GM19351 (cell line): ENCODE results near the gene C9orf72.

Source experiments
- ATAC-seq: cut with Tn5 transposase; IDR thresholded peaks from one replicate; pipeline ENCODE4 v1.9.1; 2021; ENCODE audit warnings: mild to moderate bottlenecking, moderate library complexity; ENCODE audit not compliant: unreplicated experiment

C9orf72 gene

GRCh38 chr9:27582794-27583193 is 9.5 kb upstream of the C9orf72 start:
- no peak for ATAC-seq

GRCh38 chr9:27581826-27582225 is 8.5 kb upstream of the C9orf72 start:
- no peak for ATAC-seq

DNA sequence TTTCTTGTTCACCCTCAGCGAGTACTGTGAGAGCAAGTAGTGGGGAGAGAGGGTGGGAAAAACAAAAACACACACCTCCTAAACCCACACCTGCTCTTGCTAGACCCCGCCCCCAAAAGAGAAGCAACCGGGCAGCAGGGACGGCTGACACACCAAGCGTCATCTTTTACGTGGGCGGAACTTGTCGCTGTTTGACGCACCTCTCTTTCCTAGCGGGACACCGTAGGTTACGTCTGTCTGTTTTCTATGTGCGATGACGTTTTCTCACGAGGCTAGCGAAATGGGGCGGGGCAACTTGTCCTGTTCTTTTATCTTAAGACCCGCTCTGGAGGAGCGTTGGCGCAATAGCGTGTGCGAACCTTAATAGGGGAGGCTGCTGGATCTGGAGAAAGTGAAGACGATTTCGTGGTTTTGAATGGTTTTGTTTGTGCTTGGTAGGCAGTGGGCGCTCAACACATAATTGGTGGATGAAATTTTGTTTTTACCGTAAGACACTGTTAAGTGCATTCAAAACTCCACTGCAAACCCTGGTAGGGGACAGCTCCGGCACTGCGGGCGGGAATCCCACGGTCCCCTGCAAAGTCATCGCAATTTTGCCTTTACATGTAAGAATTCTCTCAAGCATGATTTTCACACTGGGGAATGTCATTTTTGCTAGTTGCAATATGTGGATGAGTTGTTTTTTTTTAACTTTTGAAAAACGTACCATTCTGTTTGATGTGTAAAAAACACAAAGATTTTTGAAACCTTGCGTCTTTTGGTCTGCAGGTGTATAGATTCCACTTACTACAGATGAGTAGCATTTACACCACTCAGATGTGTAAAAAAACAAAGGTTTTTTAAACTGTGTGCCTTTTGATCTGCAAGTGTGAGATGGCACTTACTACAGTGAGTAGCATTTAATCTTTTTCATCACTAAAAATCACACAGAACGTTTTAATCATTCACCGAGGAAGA is 631 bp upstream of the C9orf72 start:
- ATAC-seq = peak; percentile 76

DNA sequence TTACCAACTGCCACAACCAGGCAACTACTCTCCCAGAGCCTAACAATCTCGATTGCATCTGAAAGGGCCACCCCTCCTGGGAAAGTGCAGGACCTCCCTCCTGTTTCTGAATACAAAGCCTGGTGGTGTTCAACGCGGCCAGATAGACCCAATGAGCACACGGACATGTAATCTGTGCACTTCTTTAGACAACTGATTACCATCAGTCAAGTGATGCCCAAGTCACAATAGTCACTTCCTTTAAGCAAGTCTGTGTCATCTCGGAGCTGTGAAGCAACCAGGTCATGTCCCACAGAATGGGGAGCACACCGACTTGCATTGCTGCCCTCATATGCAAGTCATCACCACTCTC is 739 bp downstream of the C9orf72 start:
- ATAC-seq = peak; percentile 45

DNA sequence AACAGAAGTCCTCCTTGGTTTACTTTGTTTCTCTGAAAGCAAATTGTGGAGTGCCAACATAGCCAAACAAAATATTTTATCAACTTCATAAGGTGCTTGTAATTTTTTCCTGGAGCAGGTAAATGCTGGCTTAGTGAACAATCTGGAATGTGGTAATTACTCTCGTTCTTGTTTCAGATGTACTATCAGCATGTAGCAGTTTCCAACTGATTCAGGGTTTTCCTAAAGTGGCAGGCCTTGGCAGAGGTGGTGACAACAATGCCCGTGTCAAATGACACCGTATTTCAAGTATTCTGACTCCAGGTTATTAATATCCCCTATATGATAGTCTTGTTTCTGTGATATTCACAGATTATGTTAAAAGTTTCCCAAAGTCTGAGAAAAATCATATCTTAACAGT is 1.2 kb downstream of the C9orf72 start:
- no peak for ATAC-seq

GRCh38 chr9:27571011-27571410 is 2.3 kb downstream of the C9orf72 start:
- no peak for ATAC-seq

DNA sequence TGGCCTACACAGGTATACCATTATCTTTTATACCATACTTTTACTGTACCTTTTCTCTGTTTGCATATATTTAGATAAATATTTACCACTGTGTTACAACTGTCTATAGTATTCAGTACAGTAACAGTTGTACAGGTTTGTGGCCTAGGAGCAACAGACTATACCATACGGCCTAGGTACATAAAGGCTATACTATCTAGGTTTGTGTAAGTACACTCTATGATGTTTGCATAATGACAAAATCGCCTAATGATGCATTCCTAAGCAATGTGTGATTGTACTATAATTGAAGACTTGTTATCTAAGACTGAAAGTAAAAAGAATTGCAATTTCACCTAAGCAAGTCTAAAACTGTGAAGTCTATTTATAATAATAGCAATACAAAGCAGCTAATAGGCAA is 3.9 kb downstream of the C9orf72 start:
- no peak for ATAC-seq

DNA sequence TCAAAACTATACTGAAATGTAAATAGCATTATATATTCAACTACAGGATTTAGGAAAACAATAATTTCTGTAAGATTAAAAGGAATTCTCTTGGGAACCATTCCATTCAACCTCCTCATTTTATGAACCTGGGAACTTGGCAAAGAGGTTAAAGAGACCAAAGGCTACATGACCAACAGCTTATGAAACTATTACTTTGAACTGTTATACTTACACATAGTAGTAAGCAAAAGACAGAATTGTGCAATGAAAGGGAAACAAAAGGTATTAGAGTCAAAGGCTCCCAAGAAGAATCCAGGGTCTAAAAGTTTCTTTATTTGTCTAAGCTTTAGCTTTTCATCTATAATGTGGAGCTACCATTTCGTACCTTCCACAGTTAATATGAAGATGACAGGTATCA is 7.2 kb downstream of the C9orf72 start:
- no peak for ATAC-seq

DNA sequence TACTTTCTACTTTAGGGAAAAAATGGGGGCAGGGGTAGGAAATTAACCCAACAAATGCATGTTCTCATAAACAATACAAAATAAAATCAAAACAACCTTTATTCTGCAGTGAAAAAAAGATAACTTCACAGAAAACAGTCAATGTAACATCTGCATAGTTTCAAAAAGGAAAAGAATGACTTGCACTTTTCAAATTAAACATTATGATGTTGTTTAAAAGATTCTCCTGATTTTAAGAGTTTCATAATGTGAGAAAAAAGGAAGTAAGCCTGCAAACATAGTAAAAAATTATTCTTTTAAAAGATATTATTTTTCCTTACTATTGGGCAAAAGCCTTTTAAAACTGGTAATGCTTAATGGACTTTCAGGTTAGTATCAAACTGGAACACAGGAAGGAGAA is 7.6 kb downstream of the C9orf72 start:
- no peak for ATAC-seq

DNA sequence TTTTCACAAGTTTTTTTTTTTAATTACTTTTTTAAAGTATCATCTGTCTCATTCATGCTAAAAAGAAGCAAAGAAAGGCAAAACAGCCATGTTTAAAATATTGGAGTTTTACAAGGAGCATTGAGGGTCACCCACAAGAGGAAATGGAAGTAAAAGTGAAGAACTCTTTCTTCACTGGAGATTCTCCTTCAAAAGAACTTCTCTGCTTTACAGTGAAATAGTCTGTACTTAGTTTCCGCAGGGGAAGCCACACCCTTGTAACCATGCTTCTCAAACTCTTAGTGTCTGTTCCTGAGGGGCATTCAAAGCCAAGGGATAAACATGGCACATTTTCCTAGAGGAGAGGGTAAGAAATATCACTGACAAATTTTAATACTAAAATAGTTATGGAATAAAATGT is 8.6 kb downstream of the C9orf72 start:
- ATAC-seq = no peak

GRCh38 chr9:27563738-27564430 is 9.4 kb downstream of the C9orf72 start:
- ATAC-seq = no peak

DNA sequence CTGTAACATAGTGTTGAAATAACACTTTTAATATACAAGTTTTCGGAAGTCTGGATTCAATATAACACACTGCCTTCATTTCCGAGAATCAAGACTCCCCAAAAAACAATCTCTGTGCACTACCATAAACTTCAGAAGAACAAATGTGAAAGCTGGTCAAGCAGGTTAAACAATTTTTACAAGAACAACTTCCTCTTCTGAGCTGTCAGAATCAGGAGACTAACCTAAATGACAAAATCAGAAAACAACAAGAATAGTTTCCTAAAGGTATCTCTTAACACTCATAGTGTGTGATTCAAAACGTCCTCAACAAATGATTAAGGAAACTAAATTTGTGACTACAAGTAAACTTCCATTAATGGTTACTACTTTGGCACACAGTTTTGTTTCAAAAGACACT is 11.6 kb downstream of the C9orf72 start:
- peak; percentile 64 for ATAC-seq

DNA sequence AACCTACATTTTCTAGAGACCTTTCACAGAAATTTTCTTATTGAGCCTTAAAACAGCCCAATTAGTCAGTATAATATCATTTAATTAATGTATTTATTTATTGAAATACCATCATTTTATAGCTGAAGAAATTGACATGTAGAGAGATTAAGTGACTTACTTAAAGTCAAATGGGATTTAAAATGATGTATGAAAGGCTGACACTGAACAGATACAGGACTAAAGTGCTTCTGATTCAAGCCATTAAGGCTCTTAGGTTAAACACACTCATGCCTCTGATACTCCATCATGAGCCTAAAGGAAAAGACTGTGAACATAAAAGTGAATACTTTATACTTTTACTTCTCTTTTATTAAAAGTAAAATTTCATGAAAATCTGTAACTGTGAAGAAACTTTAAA is 12.8 kb downstream of the C9orf72 start:
- ATAC-seq = no peak

GRCh38 chr9:27558307-27558706 is 15.0 kb downstream of the C9orf72 start:
- no peak for ATAC-seq

- ATAC-seq = no peak
Observed at GRCh38 chr9:27556470-27556869, 16.8 kb downstream of the C9orf72 start.

DNA sequence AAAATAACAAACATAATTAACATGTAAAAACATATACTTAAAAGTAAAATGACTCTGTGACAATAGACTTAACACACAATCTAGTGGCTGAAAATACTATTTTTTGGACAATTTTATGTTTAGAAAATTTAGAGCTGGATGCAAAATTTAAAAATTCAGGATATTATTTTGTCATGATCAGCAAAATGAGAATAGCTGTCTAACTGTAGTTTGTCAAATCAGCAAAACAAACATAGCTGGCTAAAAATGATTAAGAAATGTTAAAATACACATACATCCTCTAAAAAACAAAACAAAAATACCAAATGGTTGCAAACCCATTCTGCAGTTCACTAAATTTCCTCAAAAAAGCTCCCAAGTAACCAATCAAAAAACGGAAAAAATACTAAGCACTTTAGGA is 18.6 kb downstream of the C9orf72 start:
- ATAC-seq = no peak

DNA sequence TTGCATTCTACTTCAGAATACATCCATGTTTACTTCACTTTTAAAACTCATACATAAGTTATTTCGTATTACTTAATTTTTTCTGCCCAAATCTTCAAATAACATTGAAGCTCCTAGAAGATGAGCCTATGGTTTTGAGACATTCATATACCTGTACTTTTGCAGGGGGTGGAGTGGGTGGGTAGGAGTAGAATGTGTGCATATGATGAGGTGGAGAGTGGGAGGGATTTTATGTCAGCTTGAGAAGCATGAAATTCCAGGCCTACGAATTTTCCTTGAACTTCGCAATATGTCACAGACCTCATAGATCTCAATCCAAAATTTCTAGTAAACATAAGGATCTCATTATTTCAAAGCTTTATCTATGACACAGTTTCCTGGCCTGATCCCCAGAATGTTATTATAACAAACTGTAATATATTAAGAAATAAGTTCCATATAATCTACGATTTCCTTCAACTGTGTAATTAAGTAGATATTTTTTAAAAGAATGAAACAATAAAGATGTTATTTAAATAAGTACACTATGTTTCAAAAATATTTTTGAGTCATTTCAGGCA is 24.0 kb downstream of the C9orf72 start:
- ATAC-seq = no peak

DNA sequence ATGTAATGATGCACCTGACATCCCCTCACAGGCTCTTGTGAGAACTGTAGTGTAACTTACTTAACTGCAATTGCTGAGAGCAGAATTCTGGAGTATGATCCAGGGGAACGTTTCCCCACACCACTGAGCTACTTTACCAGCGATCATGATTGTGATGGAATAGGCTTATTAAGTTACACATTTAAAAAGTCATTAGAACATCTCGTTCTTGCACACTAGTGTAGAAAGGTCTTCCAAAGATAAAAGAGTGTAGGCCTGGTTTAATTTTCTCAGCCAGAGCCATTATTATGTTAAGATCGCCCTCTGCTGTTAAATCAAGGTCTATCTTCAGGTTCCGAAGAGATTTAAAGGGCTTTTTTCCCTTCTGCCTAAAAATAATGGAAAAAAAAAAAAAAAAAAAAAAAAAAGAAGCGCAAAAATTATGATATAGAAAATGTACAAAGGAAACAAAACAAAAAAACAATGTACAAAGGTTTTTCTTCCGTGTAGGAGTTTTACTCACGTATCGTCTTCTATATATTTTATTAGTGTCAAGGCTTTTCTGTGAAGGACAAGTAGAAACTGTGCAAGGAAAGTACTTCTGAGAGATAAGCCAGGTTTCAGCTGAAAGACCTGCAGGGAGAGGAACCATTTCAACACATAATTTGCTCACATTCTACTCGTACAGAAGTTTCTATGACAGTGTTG is 25.1 kb downstream of the C9orf72 start:
- peak; percentile 70 for ATAC-seq

DNA sequence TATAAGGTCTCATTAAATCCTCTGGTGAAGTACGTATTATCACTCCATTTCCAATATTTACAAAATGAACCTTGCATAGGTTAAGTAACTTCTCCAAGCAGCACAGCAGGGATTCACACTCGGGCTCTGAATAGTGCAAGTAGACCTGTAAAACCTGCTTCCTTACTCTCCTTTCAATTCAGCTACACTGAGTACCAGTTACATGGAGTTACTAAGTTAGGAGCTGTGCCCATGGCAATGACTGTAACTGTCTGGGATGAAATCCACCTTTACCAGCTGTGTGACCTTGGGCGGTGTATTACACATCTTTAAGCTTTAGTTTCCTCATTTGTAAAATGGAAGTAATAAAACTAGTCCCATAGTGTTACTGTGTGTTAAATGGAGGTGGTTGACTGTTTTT is 27.8 kb downstream of the C9orf72 start:
- no peak for ATAC-seq

DNA sequence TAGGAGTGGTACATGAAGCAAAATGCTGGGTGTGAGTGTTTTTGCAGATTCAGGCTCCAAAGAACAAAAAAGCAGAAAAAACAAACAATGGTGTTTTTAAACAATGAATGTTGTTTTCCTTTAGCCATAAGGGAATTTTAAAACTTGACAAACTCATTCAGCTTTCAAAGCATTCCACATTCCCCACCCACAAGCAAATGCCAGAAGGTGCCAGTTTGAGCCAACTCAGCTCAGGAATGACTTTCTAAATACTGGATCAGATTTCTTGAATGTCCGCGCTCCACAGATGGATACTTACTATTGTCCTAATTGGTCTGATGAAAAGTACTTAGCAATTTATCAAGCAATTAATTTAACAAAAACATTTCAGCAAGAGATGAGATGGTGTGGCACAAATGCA is 30.8 kb downstream of the C9orf72 start:
- no peak for ATAC-seq

- no peak for ATAC-seq
Observed at GRCh38 chr9:27541740-27542139, 31.5 kb downstream of the C9orf72 start.
